ENCODE measurements around the gene F10. TPM values are rescaled to one million over a fixed set of nuclear protein-coding genes. Genes with fewer than 3 reads are reported as not detected.

The F10 gene
- total RNA-seq, 2 experiments from 2014 or later = not detected

DNA sequence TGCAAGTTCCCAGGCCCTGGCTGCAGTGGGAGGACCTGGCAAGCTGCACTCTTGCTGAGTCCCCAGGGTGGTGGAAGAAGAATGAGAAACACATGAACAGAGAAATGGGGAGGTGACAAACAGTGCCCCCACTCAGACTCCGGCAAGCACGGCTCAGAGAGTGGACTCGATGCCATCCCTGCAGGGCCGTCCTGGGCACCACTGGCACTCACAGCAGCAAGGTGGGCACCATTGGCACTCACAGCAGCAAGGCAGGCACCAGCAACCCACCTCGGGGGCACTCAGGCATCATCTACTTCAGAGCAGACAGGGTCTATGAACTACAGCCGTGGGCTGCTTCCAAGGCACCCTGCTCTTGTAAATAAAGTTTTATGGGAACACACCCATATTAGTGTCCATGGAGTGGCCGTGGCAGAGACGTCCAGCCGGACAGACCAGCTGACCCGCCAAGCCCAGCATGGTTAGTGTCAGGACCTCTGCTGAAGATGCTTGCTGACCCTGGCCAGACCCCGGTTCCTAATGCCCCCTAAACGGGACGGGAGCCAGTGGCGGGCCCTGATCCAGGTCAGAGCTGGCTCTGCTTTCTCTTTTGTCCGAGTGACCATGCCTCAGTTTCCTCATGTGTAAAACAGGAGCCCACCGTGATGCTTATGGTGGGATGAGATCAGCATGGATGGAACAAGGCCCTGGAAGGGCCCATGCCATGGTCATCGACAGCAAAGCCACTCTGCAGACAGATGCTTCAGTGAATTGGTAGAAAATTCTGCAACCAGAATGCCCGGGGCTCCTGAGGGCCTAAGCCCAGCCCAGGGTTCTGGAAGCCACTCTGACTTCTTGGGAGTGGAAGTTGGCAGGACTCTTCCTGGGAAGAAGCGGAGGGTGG lies 2.1 kb upstream of the F10 start:
- POLR2A ChIA-PET = no interaction called here
- no peak for ATAC-seq (ENCODE audit: low read depth)
- H3K4me3 Mint-ChIP-seq = no peak overlapping the region
- no peaks in the 10 kb centered on the region for H3K27me3 Mint-ChIP-seq
- H3K9me3 Mint-ChIP-seq = no peaks in the 10 kb centered on the region
- no peak overlapping the region for H3K27ac Mint-ChIP-seq
- no peak for DNase-seq
- no peaks in the 10 kb centered on the region for H3K36me3 Mint-ChIP-seq
- H3K4me1 Mint-ChIP-seq = no peaks in the 10 kb centered on the region

DNA sequence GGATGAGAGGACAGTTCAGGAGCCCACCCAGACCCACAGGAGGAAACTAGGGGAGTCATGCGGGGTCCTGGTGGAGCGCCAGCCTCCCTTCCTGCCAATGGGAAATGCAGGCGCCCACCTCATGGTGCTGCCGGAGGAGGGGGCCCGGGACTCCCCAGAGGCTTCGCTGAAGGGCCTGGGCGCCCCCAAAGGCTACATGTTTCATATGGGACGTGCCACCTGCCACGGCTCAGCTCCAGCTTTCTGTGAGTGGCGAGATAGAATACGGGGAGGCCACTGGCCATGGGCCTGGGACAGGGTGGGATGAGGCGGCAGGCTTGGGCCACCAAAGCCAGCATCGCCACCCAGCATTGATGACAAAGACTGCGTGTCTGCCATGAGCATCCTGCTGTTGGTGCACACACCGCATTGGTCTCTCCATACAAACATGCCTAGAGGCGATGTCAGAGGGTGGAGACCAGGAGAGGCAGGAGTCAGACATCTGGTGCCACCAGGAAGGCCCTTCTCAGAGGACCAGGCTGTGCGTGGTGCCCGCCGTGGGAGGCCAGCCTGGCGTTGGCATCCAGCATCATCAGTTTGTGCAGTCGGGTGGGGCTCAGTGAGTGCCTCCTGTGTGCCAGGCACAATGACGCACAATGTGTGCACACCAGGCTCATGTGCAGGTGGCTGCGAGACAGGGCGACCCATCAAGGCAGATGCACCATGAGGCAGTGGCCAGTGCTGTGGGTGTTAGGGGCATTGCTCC lies 1.2 kb upstream of the F10 start:
- H3K4me1 Mint-ChIP-seq = no peaks in the 10 kb centered on the region
- no peak overlapping the region for H3K27ac Mint-ChIP-seq
- H3K9me3 Mint-ChIP-seq = no peaks in the 10 kb centered on the region
- H3K4me3 Mint-ChIP-seq = no peak overlapping the region
- POLR2A ChIA-PET = no interaction called here
- ATAC-seq (ENCODE audit: low read depth) = no peak
- DNase-seq = no peak
- H3K36me3 Mint-ChIP-seq = no peaks in the 10 kb centered on the region
- peaks cover 6% of the 10 kb centered on the region for H3K27me3 Mint-ChIP-seq

DNA sequence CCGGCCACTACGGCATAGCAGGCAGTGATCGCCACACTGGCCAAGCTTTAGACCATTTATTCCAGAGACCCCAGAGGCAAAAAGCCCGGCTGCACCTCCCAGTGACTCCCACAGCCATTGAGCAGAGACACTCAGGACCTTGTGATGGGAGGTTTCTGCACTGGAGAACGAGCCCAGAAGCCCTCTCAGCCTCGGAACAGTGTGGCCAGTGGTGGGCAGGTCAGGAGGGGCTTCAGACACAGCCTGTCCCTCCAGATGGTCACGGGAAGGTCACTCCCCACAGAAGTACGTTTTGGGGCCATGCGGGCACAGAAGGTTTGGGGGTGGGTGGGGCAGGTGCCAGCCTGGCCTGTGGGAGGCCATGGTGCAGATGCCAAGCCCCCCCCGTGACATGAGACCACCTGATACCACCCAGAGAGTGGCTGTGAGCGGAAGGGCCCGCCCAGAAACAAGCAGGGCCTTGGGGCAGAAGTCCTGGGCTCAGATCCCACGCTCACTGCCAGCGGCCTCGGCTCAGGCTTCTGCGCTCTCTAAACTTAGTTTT lies 599 bp upstream of the F10 start:
- Mint-ChIP-seq H3K27ac (no peak overlapping the region), H3K9me3 (no peaks in the 10 kb centered on the region), H3K27me3 (peaks cover 6% of the 10 kb centered on the region), H3K4me1 (no peaks in the 10 kb centered on the region), H3K36me3 (no peaks in the 10 kb centered on the region), H3K4me3 (no peak overlapping the region)
- POLR2A ChIA-PET = no interaction called here
- ATAC-seq (ENCODE audit: low read depth) = no peak
- DNase-seq = no peak

DNA sequence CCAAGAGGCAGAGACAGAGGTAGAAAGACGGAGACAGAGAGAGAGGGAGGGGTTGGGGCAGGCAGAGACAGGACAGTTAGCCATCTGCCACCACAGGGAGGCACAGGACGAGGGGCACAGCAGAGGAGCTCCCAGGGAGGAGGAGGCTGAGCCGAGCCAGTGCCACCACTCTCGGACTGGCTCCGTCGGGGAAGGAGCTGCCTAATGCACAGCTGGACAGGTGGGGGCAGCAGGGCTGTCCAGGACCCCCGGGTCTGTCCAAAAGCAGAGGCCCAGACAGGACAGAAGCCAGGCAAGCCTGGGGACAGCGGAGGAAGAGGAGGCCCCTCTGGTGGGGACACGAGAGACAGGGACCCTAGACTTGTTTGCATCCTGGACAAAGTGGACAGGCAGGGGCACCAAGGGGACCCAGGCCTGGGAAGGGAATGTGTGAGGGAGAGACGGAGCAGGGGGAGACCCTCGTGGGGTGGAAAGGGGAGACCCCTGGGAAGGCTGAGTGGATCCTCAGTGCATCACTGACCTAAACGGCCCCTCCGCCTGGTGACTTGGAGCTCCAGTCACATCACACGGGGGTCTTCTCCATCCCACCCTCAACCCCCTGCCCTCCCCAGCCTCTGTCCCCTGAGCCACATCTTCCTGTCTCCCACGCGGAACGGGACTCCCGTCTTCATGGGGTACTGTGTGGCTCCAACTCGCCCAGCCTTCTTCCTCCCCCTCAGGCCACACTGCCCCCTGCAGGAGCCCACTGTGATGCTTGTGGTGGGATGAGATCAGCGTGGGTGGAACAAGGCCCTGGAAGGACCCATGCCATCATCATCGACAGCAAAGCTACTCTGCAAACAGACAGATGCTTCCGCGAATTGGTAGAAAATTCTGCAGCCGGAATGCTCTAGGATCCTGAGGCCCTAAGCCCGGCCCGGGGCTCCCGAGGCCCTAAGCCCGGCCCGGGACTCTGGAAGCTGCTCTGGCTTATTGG lies 915 bp downstream of the F10 start:
- no peaks in the 10 kb centered on the region for H3K4me1 Mint-ChIP-seq
- DNase-seq = peak; percentile 29
- H3K27me3 Mint-ChIP-seq = peaks cover 20% of the 10 kb centered on the region
- POLR2A ChIA-PET = no interaction called here
- no peak overlapping the region for H3K27ac Mint-ChIP-seq
- no peaks in the 10 kb centered on the region for H3K9me3 Mint-ChIP-seq
- no peak for ATAC-seq (ENCODE audit: low read depth)
- no peak overlapping the region for H3K4me3 Mint-ChIP-seq
- no peaks in the 10 kb centered on the region for H3K36me3 Mint-ChIP-seq

DNA sequence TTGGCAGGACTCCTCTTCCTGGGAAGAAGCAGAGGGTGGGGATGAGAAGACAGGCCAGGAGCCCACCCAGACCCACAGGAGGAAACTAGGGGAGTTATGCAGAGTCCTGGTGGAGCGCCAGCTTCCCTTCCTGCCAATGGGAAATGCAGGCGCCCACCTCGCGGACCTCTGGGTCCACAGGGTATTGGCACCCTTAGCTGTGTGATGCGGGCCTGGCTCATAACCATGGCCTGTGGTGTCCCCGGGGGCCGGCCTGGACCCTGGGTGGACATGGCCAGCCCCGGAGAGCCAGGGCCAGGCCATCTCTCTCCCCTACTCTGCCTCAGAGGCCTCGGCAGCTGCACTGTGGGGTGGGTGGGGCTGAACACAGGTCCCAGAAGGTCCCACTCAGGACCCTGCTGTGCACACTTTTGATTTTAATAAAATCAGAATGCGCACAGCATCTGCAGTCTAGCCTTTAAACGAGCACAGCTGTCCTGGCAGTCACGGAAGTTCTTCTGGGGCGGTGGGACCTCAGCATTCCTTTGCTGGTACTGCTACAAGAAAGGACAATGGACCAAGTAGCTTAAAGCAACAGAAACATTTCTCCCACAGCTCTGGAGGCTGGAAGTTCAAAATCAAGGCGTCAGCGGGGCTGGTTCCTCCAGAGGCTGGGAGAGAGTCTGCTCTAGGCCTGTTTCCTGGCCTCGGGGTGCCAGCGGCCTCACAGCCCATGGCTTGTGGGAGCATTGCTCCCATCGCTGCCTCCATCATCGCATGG lies 1.8 kb downstream of the F10 start:
- Mint-ChIP-seq H3K27me3 (peaks cover 29% of the 10 kb centered on the region), H3K9me3 (no peaks in the 10 kb centered on the region), H3K4me1 (no peaks in the 10 kb centered on the region), H3K4me3 (no peak overlapping the region), H3K27ac (no peak overlapping the region), H3K36me3 (no peaks in the 10 kb centered on the region)
- ATAC-seq (ENCODE audit: low read depth) (no peak), DNase-seq (no peak)
- POLR2A ChIA-PET = no interaction called here

DNA sequence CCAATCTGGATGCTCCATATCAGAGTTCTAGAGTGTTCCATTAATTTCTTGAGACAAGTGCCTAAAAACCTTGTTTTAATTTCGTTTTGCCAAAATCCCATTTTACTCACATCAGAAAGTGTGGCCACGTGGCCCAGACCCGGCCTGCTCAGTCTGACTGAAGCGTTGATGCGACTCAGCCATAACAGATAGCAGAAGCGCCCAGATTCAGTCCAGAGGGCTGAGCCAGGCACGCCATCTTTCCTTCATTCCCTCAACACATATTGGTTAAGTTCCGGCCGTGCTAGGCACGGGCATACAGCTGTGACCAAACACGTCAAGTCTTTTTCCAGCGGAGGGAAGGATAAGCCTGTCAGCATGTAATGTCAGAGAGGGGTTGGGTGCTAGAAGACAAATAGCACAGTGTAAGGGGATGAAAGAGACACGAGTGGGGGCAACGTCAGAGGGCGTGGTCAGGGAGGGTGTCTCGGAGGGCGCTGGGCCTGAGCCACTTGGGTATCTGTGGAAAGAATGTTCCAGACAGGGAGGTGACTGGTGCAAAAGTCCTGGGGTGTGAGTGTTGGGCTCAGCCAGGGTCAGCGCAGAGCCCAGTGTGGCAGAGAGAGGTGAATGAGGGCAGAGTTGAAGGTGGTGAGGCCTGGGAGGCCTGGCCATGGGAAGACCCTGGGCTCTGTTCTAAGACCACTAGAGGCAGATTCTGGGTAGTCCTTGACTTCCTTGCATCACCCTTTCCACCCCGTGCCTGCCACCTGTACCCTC lies 3.1 kb downstream of the F10 start:
- POLR2A ChIA-PET = no interaction called here
- Mint-ChIP-seq H3K36me3 (no peaks in the 10 kb centered on the region), H3K27me3 (peaks cover 34% of the 10 kb centered on the region), H3K9me3 (no peaks in the 10 kb centered on the region), H3K4me1 (no peaks in the 10 kb centered on the region), H3K27ac (no peak overlapping the region), H3K4me3 (no peak overlapping the region)
- ATAC-seq (ENCODE audit: low read depth) = no peak
- no peak for DNase-seq

DNA sequence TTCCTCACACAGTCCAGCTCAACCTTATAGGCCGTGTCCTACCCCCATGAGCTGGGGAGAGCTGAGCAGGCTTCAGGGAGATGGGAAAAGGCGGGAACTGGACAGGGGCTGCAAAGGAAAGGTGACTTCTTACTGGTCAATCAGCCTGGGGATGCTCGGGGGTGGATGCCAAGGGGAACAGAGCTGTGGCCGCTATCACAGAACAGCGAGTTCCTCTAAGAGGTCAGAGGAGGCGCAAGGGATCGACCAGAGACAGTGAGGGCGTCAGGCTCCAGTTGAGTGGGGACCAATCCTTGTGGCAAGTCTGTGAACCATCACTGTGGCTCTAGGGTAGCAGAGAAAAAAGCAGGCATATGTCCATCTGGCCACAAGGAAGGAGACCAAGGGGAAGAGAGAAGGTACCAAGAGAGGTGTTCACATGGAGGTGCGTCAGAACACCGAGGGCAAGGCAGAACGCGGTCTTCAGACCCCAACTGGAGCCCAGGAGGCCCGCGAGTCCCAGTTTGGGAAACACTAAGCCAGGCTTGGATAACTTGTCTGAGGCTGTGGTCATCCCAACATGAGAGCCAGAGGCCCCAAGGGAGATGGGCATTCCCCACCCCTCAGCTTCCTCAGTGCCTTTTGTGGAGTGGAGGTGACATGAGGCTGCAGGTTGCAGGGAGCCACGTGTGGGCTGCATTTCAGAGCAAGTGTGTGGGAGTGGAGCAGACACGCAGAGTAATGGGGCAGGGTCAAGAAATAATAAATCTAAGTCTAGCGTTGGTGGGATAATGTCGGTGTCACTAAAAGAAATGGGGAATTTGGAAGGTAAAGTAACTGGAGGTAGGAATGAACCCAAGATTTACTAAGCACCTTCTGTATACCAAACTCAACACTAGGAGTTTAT lies 3.9 kb downstream of the F10 start:
- Mint-ChIP-seq H3K4me1 (no peaks in the 10 kb centered on the region), H3K27me3 (peaks cover 37% of the 10 kb centered on the region), H3K27ac (no peak overlapping the region), H3K36me3 (no peaks in the 10 kb centered on the region), H3K4me3 (no peak overlapping the region), H3K9me3 (no peaks in the 10 kb centered on the region)
- ATAC-seq (ENCODE audit: low read depth) (no peak), DNase-seq (no peak)
- POLR2A ChIA-PET = no interaction called here

DNA sequence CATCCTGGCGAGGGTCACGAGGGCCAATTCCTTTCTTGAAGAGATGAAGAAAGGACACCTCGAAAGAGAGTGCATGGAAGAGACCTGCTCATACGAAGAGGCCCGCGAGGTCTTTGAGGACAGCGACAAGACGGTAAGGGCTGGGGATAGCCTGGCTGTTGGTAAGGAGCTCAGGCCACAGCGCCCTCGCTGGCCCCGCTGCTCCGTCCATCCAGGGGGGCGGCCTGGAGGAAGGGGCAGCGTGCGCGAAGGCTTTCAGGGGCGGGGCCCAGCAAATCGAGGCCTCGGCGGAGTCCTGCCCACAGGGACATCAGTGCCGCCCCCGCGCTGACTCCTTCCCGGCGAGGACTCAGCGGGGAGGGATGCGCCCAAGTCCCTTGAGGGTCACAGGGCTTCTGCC lies 6.9 kb downstream of the F10 start:
- Mint-ChIP-seq H3K27ac (no peak overlapping the region), H3K4me1 (no peaks in the 10 kb centered on the region), H3K4me3 (no peak overlapping the region), H3K9me3 (no peaks in the 10 kb centered on the region), H3K36me3 (no peaks in the 10 kb centered on the region), H3K27me3 (peaks cover 65% of the 10 kb centered on the region)
- POLR2A ChIA-PET = no interaction called here
- ATAC-seq (ENCODE audit: low read depth) = no peak
- DNase-seq = no peak

DNA sequence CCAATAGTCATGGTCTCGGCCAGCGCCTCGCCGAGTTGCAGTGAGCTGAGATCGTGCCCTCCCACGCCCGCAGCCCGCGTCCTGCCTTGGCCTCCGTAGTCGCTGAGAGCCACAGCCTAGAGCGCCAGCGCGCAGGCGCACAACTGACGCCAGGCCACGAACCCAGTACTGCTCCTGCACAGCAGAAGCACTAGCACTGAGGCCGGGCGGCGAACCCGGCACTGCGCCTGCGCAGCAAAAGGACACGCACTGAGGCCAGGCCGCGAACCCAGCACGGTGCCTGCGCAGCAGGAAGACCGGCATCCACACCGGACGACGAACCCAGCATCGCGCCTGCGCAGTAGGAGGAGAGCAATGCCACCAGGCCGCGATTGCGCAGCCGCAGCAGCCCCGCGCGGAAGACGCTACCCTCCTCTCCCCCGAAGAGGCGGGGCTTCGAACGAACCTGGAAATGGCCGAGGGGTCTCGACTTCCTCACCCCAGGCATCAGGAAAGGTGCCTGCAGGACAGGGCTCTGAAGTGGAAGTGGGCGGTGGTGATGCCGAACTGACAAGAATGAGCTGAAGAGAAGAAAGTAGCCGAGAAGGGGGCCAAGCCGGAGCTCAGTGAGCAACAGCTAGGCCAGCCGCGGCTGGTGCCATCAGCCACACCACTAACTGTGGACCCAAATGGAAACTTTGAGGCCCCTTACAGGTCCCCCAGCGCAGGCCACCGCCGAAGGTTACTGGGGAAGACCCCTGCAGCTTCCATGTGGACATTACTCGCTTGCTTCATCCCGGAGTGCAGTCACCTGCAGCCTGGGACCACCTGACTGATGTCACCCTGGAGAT lies 7.5 kb downstream of the F10 start:
- DNase-seq = peak; percentile 45
- ATAC-seq (ENCODE audit: low read depth) = peak; percentile 68
- Mint-ChIP-seq H3K36me3 (no peaks in the 10 kb centered on the region), H3K27me3 (peaks cover 65% of the 10 kb centered on the region), H3K4me1 (no peaks in the 10 kb centered on the region), H3K9me3 (no peaks in the 10 kb centered on the region), H3K27ac (no peak overlapping the region), H3K4me3 (peak overlapping the region; percentile 37)
- POLR2A ChIA-PET = no interaction called here

DNA sequence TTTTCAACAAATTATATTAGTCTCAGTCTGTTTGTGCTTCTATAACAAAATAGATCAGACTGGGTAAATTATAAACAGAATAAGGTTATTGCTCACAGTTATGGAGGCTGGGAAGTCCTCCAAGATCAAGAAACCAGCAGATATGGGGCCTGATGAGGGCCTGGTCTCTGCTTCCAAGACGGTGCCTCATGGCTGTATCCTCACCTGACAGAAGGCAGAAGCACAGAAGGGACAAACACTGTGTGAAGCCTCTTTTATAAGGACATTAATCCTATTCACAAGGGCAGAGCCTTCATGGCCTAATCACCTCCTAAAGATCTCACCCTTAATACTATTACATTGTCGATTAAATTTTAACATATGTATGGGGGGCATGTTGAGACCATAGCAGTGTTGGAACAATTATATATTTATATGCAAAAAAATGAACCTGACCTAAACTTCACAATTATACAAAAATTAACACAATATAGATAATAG lies 12.7 kb downstream of the F10 start:
- H3K4me3 Mint-ChIP-seq = no peak overlapping the region
- no peaks in the 10 kb centered on the region for H3K36me3 Mint-ChIP-seq
- H3K9me3 Mint-ChIP-seq = no peaks in the 10 kb centered on the region
- DNase-seq (no peak), ATAC-seq (ENCODE audit: low read depth) (no peak)
- POLR2A ChIA-PET = no interaction called here
- H3K4me1 Mint-ChIP-seq = no peaks in the 10 kb centered on the region
- H3K27ac Mint-ChIP-seq = no peak overlapping the region
- H3K27me3 Mint-ChIP-seq = peaks cover 56% of the 10 kb centered on the region

Data from activated naive CD8-positive, alpha-beta T cell treated with anti-CD3 and anti-CD28 coated beads, Interleukin-2, amount 10 ng/mL, durations not matched to agents 7 days and 5 days (primary cell).